NCI-H2171 (cell line): Measurements from ENCODE around the gene CLASP2.
A peak's percentile ranks its signal among the peaks of the same experiment; 100 is the strongest.
"Not testable (repeated sequence)": the region's sequence is repeated elsewhere in the genome, so short reads cannot be mapped to it uniquely, and the experiment has no call there.

ENCODE experiments used
- DNase-seq: peaks from one replicate; lab custom pipeline; 2025; lab: John Stamatoyannopoulos, UW

CLASP2 gene

DNA sequence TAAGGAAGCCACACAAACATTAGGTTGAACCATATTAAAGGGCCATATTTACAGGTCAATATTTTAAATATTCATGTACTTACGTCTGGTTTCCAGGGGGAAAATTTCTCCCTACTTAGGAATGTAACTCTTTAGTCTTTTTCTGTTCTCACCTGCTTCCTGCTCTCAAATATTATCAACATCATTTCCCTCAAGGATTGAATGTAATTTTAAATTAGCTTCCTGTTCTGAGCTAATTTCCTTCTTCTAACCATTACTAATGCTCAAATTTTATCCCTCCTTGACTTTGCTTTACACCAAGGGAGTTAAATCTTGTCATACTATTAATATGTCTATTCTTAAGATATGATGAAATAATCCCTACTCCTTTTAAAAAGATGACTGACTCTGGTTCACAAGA lies 174.5 kb downstream of the CLASP2 start:
- no peak for DNase-seq

- no peak for DNase-seq
These were observed 176.1 kb downstream of the CLASP2 start for GRCh38 chr3:33541918-33542317.

- DNase-seq, result no peak
These were observed 179.2 kb downstream of the CLASP2 start for GRCh38 chr3:33538678-33539339.

DNA sequence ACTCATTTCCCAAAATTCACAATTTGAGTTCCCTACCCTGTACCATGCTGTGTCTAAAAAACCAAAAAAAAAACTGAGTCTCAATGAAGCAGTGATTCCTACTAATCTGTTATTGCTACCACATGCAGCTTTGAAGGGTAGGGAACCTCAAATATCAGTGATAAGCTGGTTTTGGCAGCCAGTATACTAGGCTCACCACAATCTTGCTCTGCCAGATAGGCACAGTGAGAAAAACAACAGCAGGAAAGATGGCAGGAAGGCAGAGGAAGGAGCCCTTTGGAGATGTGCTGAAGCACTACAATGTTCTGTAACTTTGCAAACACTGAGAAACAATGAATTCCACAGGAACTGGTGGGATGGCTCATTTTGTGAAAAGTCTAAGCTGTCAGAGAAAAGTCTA lies 180.9 kb downstream of the CLASP2 start:
- DNase-seq, result no peak

- DNase-seq, result no peak
These were observed 191.3 kb downstream of the CLASP2 start for GRCh38 chr3:33526787-33527186.

DNA sequence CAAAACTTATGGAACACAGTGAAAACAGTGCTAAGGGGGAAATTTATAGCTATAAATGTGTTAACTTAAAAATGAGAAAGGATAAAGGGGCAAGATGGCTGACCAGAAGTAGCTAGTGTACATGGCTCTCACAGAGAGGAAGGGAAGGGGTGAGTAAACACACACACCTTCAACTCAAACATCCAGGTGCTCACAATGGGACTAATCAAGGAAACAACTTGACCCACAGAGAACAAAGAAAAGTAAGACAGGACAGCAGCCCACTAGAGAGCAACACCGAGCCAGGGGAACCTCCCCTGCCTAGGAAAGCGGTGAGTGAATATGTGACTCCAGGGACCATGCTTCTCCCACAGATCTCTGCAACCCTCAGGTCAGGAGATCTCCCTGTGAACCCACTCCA lies 192.8 kb downstream of the CLASP2 start:
- no peak for DNase-seq

DNA sequence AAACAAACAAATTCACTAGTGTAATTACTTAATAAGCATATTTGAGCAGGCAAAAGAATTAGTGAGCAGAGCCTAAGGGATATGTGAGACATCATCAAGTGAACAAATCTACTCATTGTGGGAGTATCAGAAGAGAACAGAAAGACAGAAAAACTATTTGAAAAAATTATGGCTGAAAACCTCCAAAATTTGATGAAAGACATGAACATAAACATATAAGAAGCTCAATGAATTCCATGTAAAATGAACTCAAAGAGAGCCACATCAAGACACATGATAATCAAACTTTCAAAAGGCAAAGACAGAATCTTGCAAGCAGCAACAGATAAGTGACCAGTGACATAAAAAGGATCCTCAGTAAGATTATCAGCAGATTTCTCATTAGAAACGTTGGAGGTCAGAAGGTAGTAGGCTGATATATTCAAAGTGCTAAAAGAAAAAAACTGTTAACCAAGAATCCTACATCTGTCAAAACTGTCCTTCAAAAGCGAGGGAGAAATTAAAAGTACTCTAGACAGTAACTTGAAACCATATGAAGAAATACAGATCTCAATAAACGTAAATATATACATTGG lies 194.9 kb downstream of the CLASP2 start:
- no peak for DNase-seq

DNA sequence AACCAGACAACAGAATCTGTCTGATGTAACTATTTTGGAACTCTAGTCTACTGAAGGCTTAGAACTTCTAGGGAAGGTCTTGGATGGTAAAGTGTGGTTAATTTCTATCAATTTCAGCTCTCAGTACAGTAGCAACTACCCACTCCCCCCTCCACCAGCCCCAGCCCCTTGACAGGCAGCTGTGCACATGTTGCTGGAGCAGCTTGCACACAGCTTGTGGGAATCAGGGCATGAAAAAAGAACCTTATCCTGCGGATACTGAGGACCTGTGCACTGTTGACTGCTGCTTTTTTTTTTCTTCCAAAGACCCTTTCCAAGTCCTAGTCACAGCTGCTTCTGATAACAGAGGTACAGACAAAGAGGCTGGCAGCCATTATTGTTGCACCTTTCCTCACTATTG lies 196.3 kb downstream of the CLASP2 start:
- peak; percentile 27 for DNase-seq

DNA sequence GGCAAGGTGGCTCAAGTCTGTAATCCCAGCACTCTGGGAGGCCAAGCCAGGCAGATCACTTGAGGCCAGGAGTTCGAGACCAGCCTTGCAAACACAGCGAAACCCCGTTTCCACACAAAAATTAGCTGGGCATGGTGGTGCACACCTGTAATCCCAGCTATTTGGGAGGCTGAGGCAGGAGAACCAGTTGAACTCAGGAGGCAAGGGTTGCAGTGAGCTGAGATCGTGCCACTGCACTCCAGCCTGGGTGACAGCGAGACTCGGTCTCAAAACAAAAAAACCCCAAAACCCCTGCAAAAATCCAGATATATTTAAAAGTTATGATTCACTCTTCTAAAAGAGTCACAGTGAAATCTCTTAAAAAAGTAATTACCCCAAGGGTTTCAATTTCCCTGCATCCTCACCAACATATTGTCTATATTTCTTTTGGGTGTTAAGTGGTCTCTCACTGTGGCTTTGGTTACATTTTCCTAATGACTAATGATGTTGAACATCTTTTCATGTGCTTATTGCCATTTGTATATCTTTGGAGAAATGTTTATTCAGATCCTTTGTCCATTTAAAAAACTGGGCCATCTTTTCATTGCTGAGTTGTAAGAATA lies 204.7 kb downstream of the CLASP2 start:
- DNase-seq, result no peak

DNA sequence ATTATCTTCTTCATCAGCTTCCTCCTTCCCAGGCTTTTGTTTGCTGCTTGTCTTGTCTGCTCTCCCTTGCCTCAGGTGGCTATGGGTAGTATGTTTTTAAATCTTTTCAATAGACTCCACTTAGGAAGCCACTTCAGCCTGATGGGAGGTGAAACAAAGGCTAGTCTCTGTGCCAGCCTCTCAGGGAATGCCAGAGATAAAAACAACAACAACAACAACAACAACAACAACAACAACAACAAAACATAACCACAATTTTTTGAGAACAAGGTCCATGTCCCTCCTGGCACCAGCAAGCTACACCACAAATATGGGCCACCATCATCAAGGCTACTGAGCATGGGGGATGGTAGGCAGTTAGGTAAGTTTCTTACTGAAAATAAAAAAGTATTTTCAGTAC lies 213.0 kb downstream of the CLASP2 start:
- DNase-seq, result no peak

GRCh38 chr3:33496449-33496848 lies 221.6 kb downstream of the CLASP2 start:
- no peak for DNase-seq

- DNase-seq, result no peak
These were observed 226.3 kb downstream of the CLASP2 start for GRCh38 chr3:33491721-33492120.

- DNase-seq, result peak; percentile 11
These were observed 227.3 kb downstream of the CLASP2 start for GRCh38 chr3:33490641-33491241.

GRCh38 chr3:33488683-33489082 lies 229.4 kb downstream of the CLASP2 start:
- DNase-seq, result no peak

DNA sequence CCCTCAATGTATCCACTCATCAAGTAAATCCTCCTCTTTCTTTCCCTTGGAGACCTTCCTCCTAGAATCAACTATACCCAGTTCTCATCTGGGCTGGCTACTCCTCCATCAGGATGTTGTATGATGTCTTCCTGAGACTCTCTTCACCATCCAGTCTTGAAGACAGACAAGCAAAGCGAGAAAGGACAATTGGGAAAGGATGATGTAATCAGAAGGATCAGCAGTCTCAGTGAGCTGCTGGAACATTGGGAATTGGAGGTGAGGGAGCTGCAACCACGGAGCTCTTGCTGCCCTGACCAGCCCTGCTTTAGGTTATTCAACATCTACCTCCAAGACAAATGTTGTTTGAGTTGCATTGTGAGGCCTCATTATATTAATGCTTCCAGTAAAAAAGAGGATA lies 229.8 kb downstream of the CLASP2 start:
- no peak for DNase-seq

GRCh38 chr3:33482111-33482521 lies 235.9 kb downstream of the CLASP2 start:
- no peak for DNase-seq

DNA sequence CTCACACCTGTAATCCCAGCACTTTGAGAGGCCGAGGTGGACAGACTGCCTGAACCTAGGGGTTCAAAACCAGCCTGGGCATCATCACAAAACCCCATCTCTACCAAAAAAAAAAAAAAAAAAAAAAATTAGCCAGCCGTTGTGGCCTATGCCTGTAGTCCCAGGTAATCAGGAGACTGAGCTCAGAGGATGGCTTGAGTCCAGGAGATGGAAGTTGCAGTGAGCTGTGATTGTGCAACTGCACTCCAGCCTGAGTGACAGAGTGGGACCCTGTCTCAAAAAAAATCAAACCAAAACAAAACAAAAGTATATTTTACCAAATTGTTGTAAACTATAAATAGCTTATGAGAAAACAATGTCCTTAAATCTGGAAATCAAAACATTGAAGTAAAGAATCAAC lies 243.2 kb downstream of the CLASP2 start:
- DNase-seq, result no peak

DNA sequence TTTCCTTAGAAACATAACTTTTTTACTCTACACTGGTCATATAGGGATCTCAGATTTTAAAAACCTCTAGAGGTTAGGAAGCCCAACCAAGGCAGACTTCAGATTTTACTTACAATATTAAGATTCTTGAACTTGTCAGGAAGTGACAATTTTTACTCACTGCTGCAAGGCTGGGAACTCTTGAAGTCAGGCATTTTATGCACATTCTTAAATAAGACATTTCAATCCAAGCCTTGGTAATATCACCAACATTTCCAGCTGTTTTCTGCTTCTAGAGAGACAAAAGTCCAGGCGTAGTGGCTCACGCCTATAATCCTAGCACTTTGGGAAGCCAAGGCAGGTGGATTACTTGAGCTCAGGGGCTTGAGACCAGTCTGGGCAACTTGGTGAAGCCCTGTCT lies 244.2 kb downstream of the CLASP2 start:
- DNase-seq, result no peak

DNA sequence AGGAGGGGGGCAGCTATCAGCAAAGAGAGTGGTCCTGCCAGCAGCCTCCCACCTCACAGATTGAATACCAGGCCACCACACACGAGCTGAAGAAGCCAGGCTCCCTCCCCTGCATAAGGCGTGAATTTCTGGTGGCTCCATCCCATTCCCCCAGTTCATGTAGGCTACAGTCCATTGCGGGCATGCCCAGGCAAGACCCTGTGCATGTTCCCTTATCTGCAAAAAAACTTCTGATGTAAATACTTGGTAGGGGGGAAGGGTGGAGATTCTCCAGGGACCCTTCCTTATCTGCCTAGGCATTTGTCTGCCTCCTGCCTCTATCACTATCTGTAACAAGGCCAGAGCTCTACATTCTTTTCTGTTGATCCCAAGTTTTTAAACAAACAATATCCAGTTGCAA lies 250.3 kb downstream of the CLASP2 start:
- DNase-seq, result no peak

- DNase-seq, result no peak
These were observed 257.0 kb downstream of the CLASP2 start for GRCh38 chr3:33461097-33461496.

- not testable (repeated sequence) for DNase-seq
These were observed 258.5 kb downstream of the CLASP2 start for GRCh38 chr3:33459577-33459976.

DNA sequence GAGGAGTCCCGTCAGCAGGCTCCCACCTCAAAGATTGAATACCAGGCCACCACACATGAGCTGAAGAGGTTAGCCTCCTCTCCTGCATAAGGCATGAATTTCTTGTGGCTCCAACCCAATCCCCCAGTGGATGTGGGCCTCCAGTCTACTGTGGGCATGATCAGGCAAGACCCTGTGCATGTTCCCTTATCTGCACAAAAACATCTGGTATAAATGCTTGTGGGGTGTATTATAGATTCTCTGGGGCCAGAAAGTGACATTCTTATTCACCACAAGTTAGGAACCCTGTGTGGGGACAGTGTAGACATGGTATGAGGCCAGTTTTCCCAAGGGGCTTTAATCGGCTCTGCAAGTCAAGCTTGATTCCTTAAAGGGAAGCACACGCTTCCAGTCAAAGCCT lies 259.6 kb downstream of the CLASP2 start:
- no peak for DNase-seq

DNA sequence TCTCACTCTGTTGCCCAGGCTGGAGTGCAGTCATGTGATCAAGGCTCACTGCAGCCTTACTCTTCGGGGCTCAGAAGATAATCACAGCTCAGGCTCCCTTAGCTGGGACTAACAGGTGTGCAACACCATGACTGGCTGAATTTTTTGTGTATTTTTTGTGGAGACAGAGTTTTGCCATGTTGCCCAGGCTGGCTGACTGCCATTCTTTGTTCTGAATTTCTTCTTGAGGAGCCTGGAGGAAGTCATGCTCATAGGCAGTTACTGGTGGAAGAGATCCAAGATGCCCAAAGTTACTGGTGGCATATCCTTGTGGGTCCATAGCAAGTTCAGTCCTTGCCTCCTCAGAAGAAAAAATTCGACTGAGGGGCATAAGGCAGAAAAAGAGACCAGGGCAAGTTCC lies 261.3 kb downstream of the CLASP2 start:
- no peak for DNase-seq
